GM12878 (cell line): ENCODE results near the gene TATDN2. TPM values are rescaled to one million over a fixed set of nuclear protein-coding genes. Genes with fewer than 3 reads are reported as not detected.

Experiments
- ATAC-seq: fragments of 200-7000 bp; cut with Tn5 transposase; 3 replicates; pipeline ENCODE4 v1.9.1; 2020; ENCODE audit warnings: mild to moderate bottlenecking, moderate library complexity
- BruUV-seq: library from RNA; stranded (reverse); fragments of 400-500 nt; replicated peaks from 2 replicates; lab custom pipeline; 2021; lab: Mats Ljungman, UMichigan
- CTCF ChIA-PET: fragments of 300-600 bp; sonication (Branson Sonifier 250); formaldehyde crosslinking; extraction: SDS; loops from one replicate; lab custom pipeline; 2021; ENCODE audit warnings: inconsistent platforms; lab: Yijun Ruan, JAX
- POLR2A ChIA-PET: fragments of 350-600 bp; formaldehyde crosslinking; extraction: SDS; loops from one replicate; lab custom pipeline; 2021; ENCODE audit warnings: inconsistent platforms; lab: Charles Lee
- RAD21 ChIA-PET: fragments of 300-600 bp; sonication (Branson Sonifier 250); formaldehyde crosslinking; loops from one replicate; lab custom pipeline; 2023; ENCODE audit warnings: antibody characterized with exemption; ENCODE audit not compliant: unreplicated experiment; lab: Charles Lee
- SMC1A ChIA-PET: fragments of 300-600 bp; sonication (Branson Sonifier 250); formaldehyde crosslinking; loops from one replicate; lab custom pipeline; 2023; ENCODE audit not compliant: unreplicated experiment, uncharacterized antibody; lab: Charles Lee
- DNase-seq: peaks from one replicate; pipeline ENCODE4 v3.0.0-alpha.2; 2011; ENCODE audit warnings: low read depth, low spot score
- FAIRE-seq: peaks from 3 replicates; lab custom pipeline; 2011; peaks lifted over from hg19 to GRCh38; lab: Jason Lieb, UNC
- H2AFZ ChIP-seq: 2 replicates; pipeline ENCODE4 v1.6.0; 2011; ENCODE audit warnings: low read depth, low read length, control low read depth; ENCODE audit not compliant: control insufficient read depth
- H3K27ac ChIP-seq: 2 replicates; pipeline ENCODE4 v1.5.1; 2011; ENCODE audit warnings: control low read depth; ENCODE audit not compliant: control insufficient read depth, insufficient read depth
- H3K27me3 ChIP-seq, 2 experiments: replicated peaks in 1 of 2; 2 replicates each; pipeline versions ENCODE4 v1.6.0 to v1.6.1; 2011; ENCODE audit warnings: low read length in 1 of 2; ENCODE audit not compliant: control insufficient read depth in 2 of 2, insufficient read depth in 2 of 2
- H3K36me3 ChIP-seq, 2 experiments: 2 replicates each; pipeline ENCODE4 v1.5.1; 2011; ENCODE audit warnings: low read length in 1 of 2; ENCODE audit not compliant: control insufficient read depth in 2 of 2, insufficient read depth in 2 of 2
- H3K4me1 ChIP-seq: 2 replicates; pipeline ENCODE4 v1.6.1; 2011; ENCODE audit warnings: mild to moderate bottlenecking, low read length, moderate library complexity, mixed read lengths; ENCODE audit not compliant: control insufficient read depth, insufficient read depth
- H3K4me2 ChIP-seq: 2 replicates; pipeline ENCODE4 v1.6.0; 2011; ENCODE audit warnings: control low read depth; ENCODE audit not compliant: control insufficient read depth, insufficient read depth
- H3K4me3 ChIP-seq: fragments of 200-600 bp; sonication (generic); 2 replicates; pipeline ENCODE4 v1.5.1; 2016
- H3K79me2 ChIP-seq: 2 replicates; pipeline ENCODE4 v1.6.0; 2011; ENCODE audit warnings: low read length; ENCODE audit not compliant: control insufficient read depth, insufficient read depth
- H3K9ac ChIP-seq: 2 replicates; pipeline ENCODE4 v1.8.0; 2011; ENCODE audit warnings: low read length, control low read depth, mixed read lengths; ENCODE audit not compliant: control insufficient read depth, insufficient read depth
- H3K9me3 ChIP-seq: replicated peaks from 3 replicates; pipeline ENCODE4 v1.5.1; 2011; ENCODE audit warnings: mild to moderate bottlenecking, low read length; ENCODE audit not compliant: control insufficient read depth, insufficient read depth
- H4K20me1 ChIP-seq: 2 replicates; pipeline ENCODE4 v1.6.0; 2011; ENCODE audit not compliant: control insufficient read depth, insufficient read depth
- CTCF ChIP-seq, 3 experiments: IDR thresholded peaks in 2 of 3; conservative IDR thresholded peaks in 1 of 3; 2 replicates each; pipeline ENCODE4 v1.5.1; 2011; ENCODE audit warnings: low read depth in 3 of 3, low read length in 3 of 3, mild to moderate bottlenecking in 3 of 3, control low read depth in 2 of 3, moderate library complexity in 2 of 3, inconsistent platforms in 1 of 3, mixed read lengths in 1 of 3; ENCODE audit not compliant: control insufficient read depth in 2 of 3, insufficient read depth in 1 of 3; ENCODE audit errors: extremely low read depth in 1 of 3
- RELA ChIP-seq: fragments of 450-650 bp; IDR thresholded peaks from 2 replicates; pipeline ENCODE4 v1.8.0; 2014; ENCODE audit warnings: borderline replicate concordance; ENCODE audit not compliant: partially characterized antibody
- SMC3 ChIP-seq: IDR thresholded peaks from 2 replicates; pipeline ENCODE4 v1.6.1; 2011; ENCODE audit warnings: low read length, improper control_type of control experiment, borderline replicate concordance
- SUPT20H ChIP-seq: IDR thresholded peaks from 2 replicates; pipeline ENCODE4 v1.6.1; 2011; ENCODE audit warnings: low read depth, mild to moderate bottlenecking, low read length, moderate library complexity, borderline replicate concordance; ENCODE audit not compliant: control insufficient read depth
- ZNF592 ChIP-seq: fragments of 450-650 bp; IDR thresholded peaks from 2 replicates; pipeline ENCODE4 v1.6.1; 2017; ENCODE audit warnings: mild to moderate bottlenecking, moderate library complexity
- WGBS: methylation state at CpG from one replicate; pipeline ENCODE4 v1.1.6; 2016; ENCODE audit warnings: low lambda C conversion rate; ENCODE audit not compliant: insufficient replicate concordance, insufficient coverage; ENCODE audit errors: missing lambda C conversion rate; 5-methylcytosine and 5-hydroxymethylcytosine counted together
- in situ Hi-C: fragments of 300-500 bp; cut with MboI; formaldehyde crosslinking; loops from 9 replicates; pipeline ENCODE4 v1.14.3; 2018; ENCODE audit warnings: mixed read lengths
- intact Hi-C: fragments of 100-400 bp; cut with micrococcal nuclease; formaldehyde crosslinking; loops from one replicate; pipeline ENCODE4 v1.14.2; 2022; ENCODE audit not compliant: unreplicated experiment
- polyA plus RNA-seq, 11 experiments: library from polyadenylated mRNA; depleted of rRNA in 4 of 11; unstranded in 6 of 11; stranded (reverse) in 5 of 11; fragments of >200 nt; fragmentation: Nextera tagmentation in 4 of 11; fragmentation: Illumina TruSeq in 1 of 11; extraction: Ambion mirVana in 4 of 11; extraction: Trizol in 1 of 11; gene quantifications; 1 replicate in 1 of 11; 2 replicates in 10 of 11; pipeline versions ENCODE4 v1.2.1 to v1.2.3, GENCODE V29; 2011 to 2016; ENCODE audit warnings: inconsistent platforms in 2 of 11, missing spikeins in 2 of 11, low read depth in 1 of 11
- total RNA-seq, 4 experiments: library from RNA; depleted of rRNA in 3 of 4; stranded (reverse); fragments of >200 nt in 3 of 4; fragmentation: Illumina TruSeq in 1 of 4; extraction: Trizol in 1 of 4; gene quantifications; 2 replicates each; pipeline versions ENCODE4 v1.2.1 to v1.2.3, GENCODE V29; 2013 to 2021

TATDN2 gene
- total and polyA plus RNA-seq, 10 of the 15 experiments (the other 5 are each of a cell fraction or from before 2014, with no cell fraction given), result 4.2 to 36.5 (median 15.8) TPM

GRCh38 chr3:10280177-10280529, 31.9 kb downstream of the TATDN2 start:
- ATAC-seq (0 out of 3 replicates have a peak, but pooled peaks have one; percentile 27), FAIRE-seq (no peak), DNase-seq (no peak)
- Histone ChIP-seq H3K27me3 (no peaks in the 10 kb centered on the region), H4K20me1 (no peaks in the 10 kb centered on the region), H3K4me2 (no peak overlapping the region), H3K4me3 (no peak overlapping the region), H3K36me3 (peaks cover 28 to 33% of the 10 kb centered on the region in 2 experiments; a peak in 3 of 4 replicates), H2AFZ (no peak overlapping the region), H3K9me3 (no peaks in the 10 kb centered on the region), H3K4me1 (peaks cover 7% of the 10 kb centered on the region; the same call in 1 of the 2 replicates), H3K9ac (no peak overlapping the region), H3K79me2 (peaks cover 5% of the 10 kb centered on the region), H3K27ac (no peak overlapping the region)
- CTCF ChIA-PET, result interaction anchor here (0.9 to 1.9 kb wide), 5 partner anchors 12 to 40 kb away, joined by 4 to 9 read pairs (median 6); partner anchors contain the start of genes GHRL, SEC13 and TATDN2
- intact Hi-C loops, result no loop called here
- BruUV-seq, result no TSS peak
- in situ Hi-C loops, result no loop called here
- RAD21 ChIA-PET, result interaction anchor here (1.0 to 1.4 kb wide), 2 partner anchors 13 to 42 kb away, joined by 3 to 5 read pairs; partner anchors contain the start of gene GHRL
- no peak for TF ChIP-seq RELA
- TF ChIP-seq CTCF (IDR thresholded peaks at IDR 0.05 in 2 of 3, conservative IDR thresholded peaks at IDR 0.05 in 1 of 3; ENCODE audit: control insufficient read depth in 2 of 3, extremely low read depth in 1 of 3, insufficient read depth in 1 of 3, low read depth in 3 of 3, low read length in 3 of 3), result peak in 2 of 3 experiments; percentile 39 to 41; a peak in 3 of 6 replicates
- peak; percentile 18; the same call in 1 of the 2 replicates for TF ChIP-seq SMC3
- TF ChIP-seq ZNF592, result no peak
- TF ChIP-seq SUPT20H, result no peak
- SMC1A ChIA-PET, result interaction anchor here (1.0 to 1.4 kb wide), 2 partner anchors 13 to 293 kb away, joined by 4 to 5 read pairs; partner anchors contain the start of gene GHRL
- 76% methylated on average over 5 of the region's 5 CpGs for WGBS
- POLR2A ChIA-PET, result interaction anchor here (1.5 kb wide), 1 partner anchor 30 kb away, joined by 4 read pairs; no protein-coding TSS in a partner anchor
